HG03095 (cell line): ENCODE measurements around the gene PFKFB2.

Source experiments
- ATAC-seq: cut with Tn5 transposase; IDR thresholded peaks from one replicate; pipeline ENCODE4 v1.9.1; 2021; ENCODE audit warnings: moderate library complexity; ENCODE audit not compliant: unreplicated experiment

Gene PFKFB2

DNA sequence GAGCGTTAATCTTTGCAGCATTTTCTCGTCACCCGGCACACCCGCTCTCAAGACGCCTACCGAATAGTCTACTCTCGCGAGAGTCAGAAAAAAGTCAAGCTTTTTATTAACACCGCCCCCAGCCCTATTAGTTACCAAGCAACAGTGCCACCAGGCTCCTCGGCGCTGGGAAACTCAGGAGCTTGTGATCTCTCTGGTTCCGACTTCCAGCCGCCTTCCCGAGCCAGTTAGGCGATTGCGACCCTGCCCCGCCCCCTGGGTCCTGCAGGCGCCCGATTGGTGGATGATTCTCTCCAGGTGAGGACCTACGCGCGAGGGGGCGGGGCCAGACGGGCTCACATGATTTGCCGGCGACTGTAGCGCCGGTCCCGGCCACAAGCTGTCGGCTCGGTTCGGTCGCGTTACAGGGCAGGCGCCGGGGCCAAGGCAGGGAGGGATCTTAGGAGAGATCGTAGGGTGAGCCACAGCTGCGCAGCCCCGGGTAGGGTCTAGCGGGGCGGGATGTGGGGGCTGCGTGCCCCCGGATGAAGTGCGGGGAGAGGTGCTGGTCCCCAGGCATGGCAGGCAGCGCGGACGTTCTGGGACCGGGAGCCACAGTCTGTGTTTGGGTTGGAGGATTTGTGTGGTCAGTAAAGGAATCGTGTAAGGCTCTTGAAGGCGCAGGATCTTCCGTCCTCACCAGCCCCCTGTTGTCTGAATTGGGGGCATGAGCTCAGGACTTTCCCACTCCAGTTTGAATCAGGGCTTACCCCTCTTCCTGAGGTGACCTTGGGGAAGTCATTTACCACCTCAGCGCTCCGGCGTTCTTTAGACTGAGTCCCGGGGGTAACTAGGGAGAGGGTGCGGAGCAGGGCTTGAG is at the start of gene PFKFB2:
PFKFB2 (plus strand) TSS at position 365 of the 859 bp plus-strand sequence. CDS start 1,443 bp downstream, outside the sequence.
- peak; percentile 76 for ATAC-seq

DNA sequence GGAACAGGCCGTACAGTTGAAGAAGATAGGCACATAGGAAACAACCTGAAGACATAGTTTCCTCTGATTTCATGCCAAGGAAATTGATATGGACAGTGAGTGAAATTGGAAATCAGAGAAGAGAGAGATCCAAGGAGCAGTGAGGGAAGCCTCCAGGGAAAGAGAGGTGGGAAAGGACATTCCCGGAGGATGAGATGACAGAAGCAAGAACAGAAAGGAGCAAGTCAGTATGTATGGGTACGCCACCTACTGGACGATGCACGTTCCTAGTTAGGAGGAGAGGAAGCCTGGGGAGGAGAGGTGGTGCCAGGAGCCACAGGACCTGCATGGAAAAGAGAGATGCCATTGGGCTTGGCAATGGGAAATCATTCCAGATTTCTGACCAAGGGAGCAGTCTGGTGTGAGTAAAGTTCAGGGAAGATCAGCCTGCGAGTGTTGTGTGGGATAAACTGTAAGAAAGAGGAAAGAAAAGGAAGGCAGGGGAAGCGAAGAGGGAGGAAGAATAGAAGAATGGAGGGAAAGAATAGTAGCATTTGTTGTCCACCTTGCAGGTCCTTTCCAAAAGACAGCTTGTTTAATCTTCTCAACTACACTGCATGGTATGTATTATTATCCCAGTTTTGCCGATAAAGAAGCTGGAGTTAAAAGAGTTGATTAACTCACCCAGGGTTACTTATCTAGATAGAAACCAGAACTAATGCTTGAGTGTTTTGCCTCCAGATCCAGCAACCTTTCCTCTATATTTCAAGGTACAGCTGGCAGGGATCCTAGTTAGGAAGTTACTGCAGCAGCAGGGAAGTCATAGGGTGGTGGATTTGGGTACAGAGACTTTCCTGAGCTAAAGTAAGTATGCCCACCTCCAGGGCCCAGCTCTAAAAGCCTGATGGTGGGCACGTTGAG is 47.9 kb upstream of the PFKFB2 start:
- ATAC-seq, result no peak

DNA sequence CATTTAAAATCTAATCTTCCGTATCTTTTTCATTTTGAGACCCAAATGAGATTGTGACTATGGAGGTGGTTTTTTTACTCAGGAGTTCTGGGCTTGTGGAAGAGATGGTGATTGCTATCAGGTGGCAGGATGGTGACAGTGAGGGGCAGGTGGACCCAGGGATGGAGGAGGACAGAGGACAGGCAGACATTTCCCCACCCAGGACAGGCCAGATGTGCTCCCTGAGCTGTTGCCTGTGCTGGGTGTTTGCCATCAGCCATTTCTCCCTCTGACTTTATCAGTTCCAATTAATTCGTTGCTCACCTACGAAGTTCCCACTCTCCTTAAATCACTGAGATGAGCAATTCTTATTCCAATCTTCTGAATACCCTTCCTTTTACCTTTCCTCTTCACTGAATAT is 47.0 kb upstream of the PFKFB2 start:
- ATAC-seq, result no peak

- ATAC-seq, result no peak
Measured at GRCh38 chr1:207006914-207007313, 46.2 kb upstream of the PFKFB2 start.

DNA sequence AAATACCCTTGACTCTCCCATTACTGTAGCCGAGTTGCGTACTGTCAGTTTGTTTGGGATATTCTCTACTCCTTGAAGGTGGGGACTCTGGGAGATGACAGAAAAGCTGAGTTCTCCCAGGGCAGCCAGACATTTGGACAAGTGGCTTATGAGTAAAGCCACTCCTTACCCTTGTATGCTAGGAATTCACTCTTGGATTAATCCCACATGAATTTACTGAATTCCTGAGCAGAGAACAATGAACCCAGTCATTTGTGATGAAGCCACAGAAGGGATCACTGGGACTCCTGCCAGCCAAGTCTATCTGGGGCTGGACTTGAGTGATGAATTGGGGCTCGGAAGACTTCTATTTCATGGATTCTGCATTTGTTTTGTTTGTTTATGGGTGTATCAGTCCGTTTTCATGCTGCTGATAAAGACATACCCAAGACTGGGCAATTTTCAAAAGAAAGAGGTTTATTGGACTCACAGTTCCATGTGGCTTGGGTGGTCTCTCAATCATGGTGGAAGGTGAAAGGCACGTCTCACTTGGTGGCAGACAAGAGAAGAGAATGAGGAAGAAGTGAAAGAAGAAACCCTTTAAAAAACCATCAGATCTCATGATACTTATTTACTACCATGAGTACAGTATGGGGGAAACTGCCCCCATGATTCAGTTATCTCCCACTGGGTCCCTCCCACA is 45.6 kb upstream of the PFKFB2 start:
- no peak for ATAC-seq

DNA sequence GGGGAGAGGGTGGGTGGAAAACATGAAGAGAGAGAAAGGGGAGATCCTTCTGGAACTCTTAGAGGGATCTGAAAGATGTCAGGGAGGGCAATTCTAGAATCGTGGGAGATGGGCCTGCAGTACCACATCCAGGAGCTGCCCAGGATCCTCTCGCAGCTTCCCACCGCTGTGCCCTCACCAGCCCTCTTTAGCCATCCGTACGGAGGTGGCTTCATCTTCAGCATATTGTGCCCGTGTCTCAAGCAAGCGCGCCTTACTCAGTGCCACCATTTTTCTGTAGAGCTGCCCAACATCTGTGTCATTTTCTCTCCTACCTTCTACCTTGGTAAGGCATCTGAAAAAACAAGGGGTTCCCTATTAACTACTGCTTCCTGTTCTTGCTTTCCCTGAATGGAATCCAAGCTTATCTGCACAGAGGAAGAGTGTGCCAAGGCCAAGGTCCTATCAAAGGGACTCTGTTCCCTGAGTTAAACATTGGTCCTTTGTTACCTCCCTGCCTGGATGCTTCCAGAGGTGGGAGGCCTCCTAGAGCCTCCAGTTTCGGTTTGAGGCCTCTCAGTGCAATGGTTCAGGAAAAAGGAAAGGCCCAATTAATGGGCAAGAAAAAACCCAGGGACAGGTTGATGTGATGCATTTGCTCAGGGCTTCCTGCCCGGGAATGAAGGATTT is 43.8 kb upstream of the PFKFB2 start:
- ATAC-seq, result no peak

- ATAC-seq, result no peak
Measured at GRCh38 chr1:207009945-207010344, 43.1 kb upstream of the PFKFB2 start.

- ATAC-seq, result no peak
Measured at GRCh38 chr1:207010726-207011125, 42.3 kb upstream of the PFKFB2 start.

- ATAC-seq, result no peak
Measured at GRCh38 chr1:207013321-207014085, 39.6 kb upstream of the PFKFB2 start.

DNA sequence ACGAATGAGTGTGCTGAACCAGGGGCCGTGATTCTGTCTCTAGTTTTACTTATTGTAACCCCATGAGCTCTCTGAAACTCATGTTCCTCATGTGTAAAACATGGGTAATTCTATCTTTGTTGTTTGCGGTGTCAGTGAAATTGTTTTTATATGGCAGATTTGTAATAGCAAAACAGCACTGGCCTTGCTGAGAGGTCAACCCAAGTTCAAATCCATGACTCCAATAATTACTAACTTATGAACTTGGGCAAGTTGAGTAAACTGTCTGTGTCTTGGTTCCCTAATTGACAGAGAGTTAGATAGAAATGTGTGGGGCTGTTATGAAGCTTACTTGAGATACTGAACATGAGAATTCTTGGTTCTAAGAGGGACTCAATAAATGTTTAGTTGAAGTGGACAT is 38.3 kb upstream of the PFKFB2 start:
- ATAC-seq, result no peak

DNA sequence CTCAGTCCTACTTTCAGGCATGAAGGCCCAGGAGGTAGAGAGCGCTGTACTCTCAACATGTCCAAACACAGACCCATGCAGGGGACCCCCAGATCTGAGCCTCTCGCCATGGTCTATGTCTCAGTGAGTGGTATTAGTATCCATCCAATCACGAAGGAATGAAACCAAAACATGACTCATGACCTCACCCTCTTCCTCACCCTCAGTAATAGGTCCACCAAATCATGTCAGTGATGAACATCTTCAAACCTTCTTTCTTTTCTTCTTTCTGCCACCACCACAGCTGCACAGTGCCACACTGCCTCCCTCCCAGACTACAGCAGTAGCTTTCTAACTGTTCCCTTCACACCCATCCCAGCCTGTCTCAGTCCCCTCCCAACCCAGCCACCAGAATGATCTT is 37.3 kb upstream of the PFKFB2 start:
- ATAC-seq, result no peak

DNA sequence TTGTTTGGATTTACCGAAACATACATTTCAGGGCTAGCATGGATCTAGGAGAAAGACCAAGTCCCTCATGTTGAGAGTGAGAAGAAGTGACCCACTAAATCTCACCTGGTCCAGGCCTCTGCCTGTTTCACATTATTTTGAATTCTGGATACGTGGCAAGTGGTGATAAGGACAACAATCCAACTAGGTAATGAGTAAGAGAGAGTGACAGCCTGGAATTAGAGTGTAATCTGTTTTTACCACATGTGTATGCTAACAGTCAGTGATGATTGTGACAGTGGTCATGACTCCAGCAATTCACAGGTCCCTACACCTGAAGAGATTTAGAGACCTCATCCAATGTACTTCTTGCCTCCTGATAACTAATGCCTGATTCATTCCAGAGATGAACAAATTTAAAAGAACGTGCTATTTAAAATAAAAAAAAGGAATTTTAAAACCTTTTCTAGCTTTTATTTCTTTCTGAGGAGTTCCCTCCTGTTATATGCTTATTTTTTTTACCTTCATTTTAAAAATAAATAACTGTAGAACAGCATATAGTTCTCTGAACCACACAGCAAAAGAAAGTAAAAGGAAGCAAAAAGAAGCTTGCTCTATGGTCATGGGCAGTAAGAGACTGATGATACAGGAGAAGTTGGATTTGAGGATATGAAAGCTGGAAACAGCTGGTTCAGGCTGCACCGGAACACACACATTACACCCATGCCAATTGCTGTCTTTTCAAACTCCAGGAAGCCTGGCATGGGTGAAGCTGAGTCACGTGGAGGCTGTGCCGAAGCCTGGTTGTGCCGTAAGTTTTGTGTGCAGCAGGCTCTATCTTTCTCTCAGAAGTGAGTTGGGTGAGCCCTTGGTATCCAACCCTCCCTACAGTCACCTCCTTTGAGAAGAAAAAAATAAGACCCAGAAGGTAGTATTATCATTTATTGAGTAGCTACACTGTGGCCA is 35.2 kb upstream of the PFKFB2 start:
- ATAC-seq, result no peak

- no peak for ATAC-seq
Measured at GRCh38 chr1:207018707-207019106, 34.4 kb upstream of the PFKFB2 start.

GRCh38 chr1:207019161-207019560 is 33.9 kb upstream of the PFKFB2 start:
- ATAC-seq, result no peak

- ATAC-seq, result no peak
Measured at GRCh38 chr1:207019661-207020060, 33.4 kb upstream of the PFKFB2 start.

GRCh38 chr1:207020065-207020708 is 32.9 kb upstream of the PFKFB2 start:
- ATAC-seq, result no peak

GRCh38 chr1:207020709-207021107 is 32.4 kb upstream of the PFKFB2 start:
- ATAC-seq, result no peak

GRCh38 chr1:207021139-207021861 is 31.8 kb upstream of the PFKFB2 start:
- no peak for ATAC-seq
